Astrocyte (in vitro differentiated cells and primary cell): Measurements from ENCODE around the gene KRT79. TPM values are rescaled to one million over a fixed set of nuclear protein-coding genes. Genes with fewer than 3 reads are reported as not detected.

Source experiments
- DNase-seq: peaks from one replicate; pipeline ENCODE4 v3.0.0-alpha.2; 2010; ENCODE audit warnings: low read depth
- FAIRE-seq: peaks from 2 replicates; lab custom pipeline; 2011; peaks lifted over from hg19 to GRCh38; lab: Jason Lieb, UNC
- H2AFZ ChIP-seq: 2 replicates; pipeline ENCODE4 v1.6.0; 2012; ENCODE audit warnings: low read depth, low read length, inconsistent platforms
- H3K27ac ChIP-seq: 2 replicates; pipeline ENCODE4 v1.5.1; 2011; ENCODE audit warnings: low read depth, low read length, inconsistent platforms
- H3K27me3 ChIP-seq: 2 replicates; pipeline ENCODE4 v1.6.0; 2011; ENCODE audit warnings: low read length, inconsistent platforms; ENCODE audit not compliant: insufficient read depth
- H3K36me3 ChIP-seq: 2 replicates; pipeline ENCODE4 v1.5.1; 2011; ENCODE audit warnings: low read length, inconsistent platforms; ENCODE audit not compliant: insufficient read depth
- H3K4me1 ChIP-seq: 2 replicates; pipeline ENCODE4 v1.5.1; 2011; ENCODE audit warnings: low read length, inconsistent platforms; ENCODE audit not compliant: insufficient read depth
- H3K4me2 ChIP-seq: 2 replicates; pipeline ENCODE4 v1.6.0; 2012; ENCODE audit warnings: low read length, inconsistent platforms
- H3K4me3 ChIP-seq: 2 replicates; pipeline ENCODE4 v1.5.1; 2011; ENCODE audit warnings: low read depth, mild to moderate bottlenecking, low read length, inconsistent platforms; ENCODE audit not compliant: insufficient read depth
- H3K79me2 ChIP-seq: 2 replicates; pipeline ENCODE4 v1.6.0; 2012; ENCODE audit warnings: mild to moderate bottlenecking, low read length, inconsistent platforms; ENCODE audit not compliant: insufficient read depth
- H3K9ac ChIP-seq: 2 replicates; pipeline ENCODE4 v1.6.0; 2012; ENCODE audit warnings: mild to moderate bottlenecking, low read length, inconsistent platforms
- H3K9me3 ChIP-seq: 2 replicates; pipeline ENCODE4 v1.5.1; 2012; ENCODE audit warnings: low read depth, mild to moderate bottlenecking, low read length, inconsistent platforms; ENCODE audit not compliant: insufficient read depth
- H4K20me1 ChIP-seq: 2 replicates; pipeline ENCODE4 v1.6.0; 2012; ENCODE audit warnings: low read length, inconsistent platforms; ENCODE audit not compliant: insufficient read depth
- H3K27ac Mint-ChIP-seq: one replicate; pipeline ENCODE4 v1.8.0; 2021; ENCODE audit warnings: mild to moderate bottlenecking, mixed read lengths; ENCODE audit not compliant: unreplicated experiment
- H3K27me3 Mint-ChIP-seq: one replicate; pipeline ENCODE4 v1.8.0; 2021; ENCODE audit warnings: low read depth, mixed read lengths; ENCODE audit not compliant: unreplicated experiment
- H3K36me3 Mint-ChIP-seq: one replicate; pipeline ENCODE4 v1.8.0; 2021; ENCODE audit warnings: low read depth, mixed read lengths; ENCODE audit not compliant: unreplicated experiment
- H3K4me1 Mint-ChIP-seq: one replicate; pipeline ENCODE4 v1.8.0; 2021; ENCODE audit warnings: low read depth, mixed read lengths; ENCODE audit not compliant: unreplicated experiment
- H3K4me3 Mint-ChIP-seq: one replicate; pipeline ENCODE4 v1.8.0; 2021; ENCODE audit warnings: mild to moderate bottlenecking, moderate library complexity, mixed read lengths; ENCODE audit not compliant: unreplicated experiment
- H3K9me3 Mint-ChIP-seq: one replicate; pipeline ENCODE4 v1.8.0; 2021; ENCODE audit warnings: mild to moderate bottlenecking, mixed read lengths; ENCODE audit not compliant: unreplicated experiment
- CTCF ChIP-seq: IDR thresholded peaks from 2 replicates; pipeline ENCODE4 v1.5.1; 2011; ENCODE audit warnings: low read depth, mild to moderate bottlenecking, inconsistent platforms, low read length, moderate library complexity; ENCODE audit not compliant: insufficient read depth
- EZH2 ChIP-seq: IDR thresholded peaks from 2 replicates; pipeline ENCODE4 v1.6.1; 2012; ENCODE audit warnings: mild to moderate bottlenecking, low read length, inconsistent platforms; ENCODE audit not compliant: insufficient read depth
- total RNA-seq: library from RNA; stranded (reverse); gene quantifications from 2 replicates; pipeline ENCODE4 v1.2.1, GENCODE V29; 2021

Gene KRT79
- total RNA-seq, 1 donor from 2014 or later: 0.50 TPM

GRCh38 chr12:52817699-52818238, 16.3 kb downstream of the KRT79 start:
- Histone ChIP-seq H3K9me3 (no peaks in the 10 kb centered on the region), H3K27me3 (peaks cover 4% of the 10 kb centered on the region), H3K4me2 (no peak overlapping the region), H3K4me3 (no peak overlapping the region), H3K27ac (no peak overlapping the region), H3K9ac (no peak overlapping the region), H3K79me2 (no peaks in the 10 kb centered on the region), H2AFZ (no peak overlapping the region), H4K20me1 (no peaks in the 10 kb centered on the region), H3K36me3 (no peaks in the 10 kb centered on the region), H3K4me1 (peaks cover 6% of the 10 kb centered on the region)
- DNase-seq: no peak
- H3K27me3 Mint-ChIP-seq: peaks cover 62% of the 10 kb centered on the region
- TF ChIP-seq CTCF: no peak
- no peak for TF ChIP-seq EZH2
- no peaks in the 10 kb centered on the region for H3K9me3 Mint-ChIP-seq
- H3K36me3 Mint-ChIP-seq: peaks cover 4% of the 10 kb centered on the region
- peaks cover 7% of the 10 kb centered on the region for H3K4me1 Mint-ChIP-seq
- FAIRE-seq: no peak
- H3K27ac Mint-ChIP-seq: no peak overlapping the region
- H3K4me3 Mint-ChIP-seq: no peak overlapping the region

- H3K9ac ChIP-seq: no peak overlapping the region
- peaks cover 2% of the 10 kb centered on the region for H3K4me1 ChIP-seq
- FAIRE-seq (no peak), DNase-seq (no peak)
- H3K36me3 ChIP-seq: no peaks in the 10 kb centered on the region
- peaks cover 4% of the 10 kb centered on the region for H3K36me3 Mint-ChIP-seq
- no peak overlapping the region for H3K4me2 ChIP-seq
- peaks cover 7% of the 10 kb centered on the region for H3K27me3 ChIP-seq
- no peak overlapping the region for H3K4me3 ChIP-seq
- no peaks in the 10 kb centered on the region for H3K79me2 ChIP-seq
- no peaks in the 10 kb centered on the region for H3K9me3 Mint-ChIP-seq
- TF ChIP-seq CTCF (no peak), EZH2 (no peak)
- H2AFZ ChIP-seq: no peak overlapping the region
- no peaks in the 10 kb centered on the region for H4K20me1 ChIP-seq
- no peak overlapping the region for H3K4me3 Mint-ChIP-seq
- no peak overlapping the region for H3K27ac Mint-ChIP-seq
- H3K4me1 Mint-ChIP-seq: peaks cover 7% of the 10 kb centered on the region
- no peaks in the 10 kb centered on the region for H3K9me3 ChIP-seq
- peaks cover 65% of the 10 kb centered on the region for H3K27me3 Mint-ChIP-seq
- no peak overlapping the region for H3K27ac ChIP-seq
Observed at GRCh38 chr12:52817003-52817698, 17.0 kb downstream of the KRT79 start.
